ENCODE data around the gene WDFY2. TPM values are rescaled to one million over a fixed set of nuclear protein-coding genes. Genes with fewer than 3 reads are reported as not detected.

The WDFY2 gene
- polyA plus RNA-seq (5.3 and 6.5 TPM in 2 replicates), polyA minus RNA-seq (14.1 and 19.3 TPM in 2 replicates)

GRCh38 chr13:51583875-51584730, at the start of gene WDFY2:
Gene WDFY2, plus strand, starts transcription at chr13:51584462. Its CDS starts 226 bp downstream, at chr13:51584688.
- peak within 1 kb of the TSS; percentile 91 for H3K4me3 ChIP-seq (ENCODE audit: low read length)
- peak within 1 kb of the TSS; percentile 86 for H2AFZ ChIP-seq (ENCODE audit: low read depth, low read length)
- TF ChIP-seq REST (IDR thresholded peaks at IDR 0.05; ENCODE audit: borderline replicate concordance): peak; percentile 45
- peak; percentile 67 for TF ChIP-seq CTCF (IDR thresholded peaks at IDR 0.05; ENCODE audit: poor library complexity, severe bottlenecking)
- no peak for TF ChIP-seq EZH2 (IDR thresholded peaks at IDR 0.05; ENCODE audit: borderline replicate concordance, insufficient read depth, low read length, poor library complexity, severe bottlenecking)
- TF ChIP-seq TAF1 (IDR thresholded peaks at IDR 0.05; ENCODE audit: low read depth): peak; percentile 82
- peak; percentile 84 for TF ChIP-seq POLR2AphosphoS5 (IDR thresholded peaks at IDR 0.05)
- peak; percentile 46 for TF ChIP-seq RAD21 (conservative IDR thresholded peaks at IDR 0.05)
- peak; percentile 53 for TF ChIP-seq EP300 (conservative IDR thresholded peaks at IDR 0.05; ENCODE audit: poor library complexity, severe bottlenecking)
- TF ChIP-seq MXI1 (conservative IDR thresholded peaks at IDR 0.05; ENCODE audit: poor library complexity, severe bottlenecking): peak; percentile 53
- TF ChIP-seq SMC3 (conservative IDR thresholded peaks at IDR 0.05; ENCODE audit: poor library complexity): no peak
- no peaks in the 10 kb centered on the region for H4K20me1 ChIP-seq (ENCODE audit: insufficient read depth)
- H3K9ac ChIP-seq (ENCODE audit: low read length): peak within 1 kb of the TSS; percentile 84
- H3K36me3 ChIP-seq (ENCODE audit: insufficient read depth, low read length): no peaks in the 10 kb centered on the region
- no peaks in the 10 kb centered on the region for H3K9me2 ChIP-seq (ENCODE audit: insufficient read depth, low read length)
- no peaks in the 10 kb centered on the region for H3K9me3 ChIP-seq (ENCODE audit: low read length)
- H3K27ac ChIP-seq (ENCODE audit: low read length): peak within 1 kb of the TSS; percentile 84
- peaks cover 32% of the 10 kb centered on the region for H3K79me2 ChIP-seq (replicated peaks; ENCODE audit: insufficient read depth, low read length)
- no peaks in the 10 kb centered on the region for H3F3A ChIP-seq (ENCODE audit: insufficient read depth, low read length, poor library complexity, severe bottlenecking)
- no peaks in the 10 kb centered on the region for H3K27me3 ChIP-seq (ENCODE audit: insufficient read depth, low read depth, low read length)
- peak within 1 kb of the TSS; percentile 99 for H3K4me2 ChIP-seq (ENCODE audit: low read length)

GRCh38 chr13:51538591-51539179, 45.6 kb upstream of the WDFY2 start:
- Histone ChIP-seq H4K20me1 (ENCODE audit: insufficient read depth) (no peaks in the 10 kb centered on the region), H3K4me3 (ENCODE audit: low read length) (no peak overlapping the region), H2AFZ (ENCODE audit: low read depth, low read length) (no peak overlapping the region), H3K36me3 (ENCODE audit: insufficient read depth, low read length) (no peaks in the 10 kb centered on the region), H3K9ac (ENCODE audit: low read length) (no peak overlapping the region), H3F3A (ENCODE audit: insufficient read depth, low read length, poor library complexity, severe bottlenecking) (no peaks in the 10 kb centered on the region), H3K9me3 (ENCODE audit: low read length) (no peaks in the 10 kb centered on the region), H3K4me2 (ENCODE audit: low read length) (no peak overlapping the region), H3K79me2 (replicated peaks; ENCODE audit: insufficient read depth, low read length) (no peaks in the 10 kb centered on the region), H3K9me2 (ENCODE audit: insufficient read depth, low read length) (no peaks in the 10 kb centered on the region), H3K27me3 (ENCODE audit: insufficient read depth, low read depth, low read length) (no peaks in the 10 kb centered on the region), H3K27ac (ENCODE audit: low read length) (no peak overlapping the region)
- TF ChIP-seq CTCF (IDR thresholded peaks at IDR 0.05; ENCODE audit: poor library complexity, severe bottlenecking): no peak
- no peak for TF ChIP-seq REST (IDR thresholded peaks at IDR 0.05; ENCODE audit: borderline replicate concordance)
